NCI-H526 (cell line): ENCODE data around the gene FUS.
"Not testable (repeated sequence)": the region's sequence is repeated elsewhere in the genome, so short reads cannot be mapped to it uniquely, and the experiment has no call there.

Experiments used
- DNase-seq, 2 experiments: peaks; one replicate each; lab custom pipeline; 2025; lab: John Stamatoyannopoulos, UW

Gene FUS

GRCh38 chr16:31179747-31180459 lies at the start of gene FUS:
Gene FUS (plus strand): TSS chr16:31180139. CDS start chr16:31180215, 76 bp downstream.
- DNase-seq = peak; percentile 72 to 92

- no peak for DNase-seq
Measured at GRCh38 chr16:31130336-31130891, 49.5 kb upstream of the FUS start.

- DNase-seq = no peak
Measured at GRCh38 chr16:31130899-31131298, 49.0 kb upstream of the FUS start.

GRCh38 chr16:31131416-31131815 lies 48.5 kb upstream of the FUS start:
- DNase-seq = no peak

GRCh38 chr16:31131841-31132271 lies 48.1 kb upstream of the FUS start:
- DNase-seq = no peak

- DNase-seq = no peak
Measured at GRCh38 chr16:31132303-31132979, 47.5 kb upstream of the FUS start.

- no peak for DNase-seq
Measured at GRCh38 chr16:31133046-31133501, 46.9 kb upstream of the FUS start.

GRCh38 chr16:31134091-31134571 lies 45.8 kb upstream of the FUS start:
- no peak for DNase-seq

- peak; percentile 21 to 41 for DNase-seq
Measured at GRCh38 chr16:31134625-31135534, 45.1 kb upstream of the FUS start.

GRCh38 chr16:31135535-31136286 lies 44.2 kb upstream of the FUS start, which contains the start of gene PRSS8:
Gene PRSS8 (minus strand): TSS chr16:31135727. CDS start chr16:31135498, 229 bp downstream.
- DNase-seq = peak in 1 of 2 experiments; percentile 62

- DNase-seq = no peak
Measured at GRCh38 chr16:31136287-31136662, 43.7 kb upstream of the FUS start.

- not testable (repeated sequence) for DNase-seq
Measured at GRCh38 chr16:31136822-31137499, 43.0 kb upstream of the FUS start.

- DNase-seq = no peak
Measured at GRCh38 chr16:31138621-31139578, 41.0 kb upstream of the FUS start.

GRCh38 chr16:31141071-31141469 lies 38.9 kb upstream of the FUS start:
- not testable (repeated sequence) for DNase-seq

- DNase-seq = no peak
Measured at GRCh38 chr16:31141489-31142108, 38.3 kb upstream of the FUS start.

GRCh38 chr16:31142109-31143010 lies 37.6 kb upstream of the FUS start:
- DNase-seq = peak; percentile 94 to 99

GRCh38 chr16:31143011-31143693 lies 36.8 kb upstream of the FUS start:
- no peak for DNase-seq
